ENCODE data around the gene TVP23C. TPM values are rescaled to one million over a fixed set of nuclear protein-coding genes. Genes with fewer than 3 reads are reported as not detected.
A peak's percentile ranks its signal among the peaks of the same experiment; 100 is the strongest.
"Not testable (repeated sequence)": the region's sequence is repeated elsewhere in the genome, so short reads cannot be mapped to it uniquely, and the experiment has no call there.

TVP23C gene
- 16.0 TPM for total RNA-seq
- long read RNA-seq, partial matches to known transcripts = 0 of 2 reads
- long read RNA-seq, other reads (novel, unspliced or antisense) = 2 of 2 reads

DNA sequence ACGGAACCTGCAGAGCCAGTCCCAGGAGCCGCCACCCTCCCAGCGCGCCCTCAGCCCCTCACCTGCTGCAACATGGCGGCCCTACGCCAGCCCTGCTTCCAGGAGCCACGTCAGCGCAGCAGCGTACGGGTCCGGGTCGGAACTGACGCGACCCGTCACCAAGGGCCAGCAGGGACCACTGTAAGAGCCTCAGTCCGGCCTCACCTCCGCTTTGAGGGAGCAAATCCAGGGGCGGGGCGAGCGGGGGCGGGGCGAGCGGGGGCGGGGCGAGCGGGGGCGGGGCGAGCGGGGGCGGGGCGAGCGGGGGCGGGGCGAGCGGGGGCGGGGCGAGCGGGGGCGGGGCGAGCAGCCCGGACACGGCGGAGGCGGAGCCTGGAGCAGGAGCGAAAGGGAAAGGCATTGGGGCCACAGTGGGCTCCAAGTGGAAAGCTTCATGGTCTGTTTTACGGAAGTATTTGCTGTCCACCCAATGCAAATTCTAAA lies at the start of gene TVP23C:
TSS of gene TVP23C (minus strand) at position 109 of the 483 bp plus-strand sequence. CDS start at position 74, 35 bp downstream.
- Histone ChIP-seq H3K4me1 (peaks cover 10% of the 10 kb centered on the region), H3K27ac (peak within 1 kb of the TSS; percentile 56), H3K4me3 (peak within 1 kb of the TSS; percentile 66)
- peak; percentile 88 for DNase-seq
- H3K9me3 ChIP-seq; intact Hi-C loops (cut with DNase I); H3K27me3 ChIP-seq (ENCODE audit: low read depth); H3K36me3 ChIP-seq: not testable (repeated sequence)
- peak; percentile 91 to 93 for ATAC-seq

GRCh38 chr17:15592960-15593359 lies 29.7 kb upstream of the TVP23C start:
- ATAC-seq; intact Hi-C loops (cut with DNase I); DNase-seq: not testable (repeated sequence)

DNA sequence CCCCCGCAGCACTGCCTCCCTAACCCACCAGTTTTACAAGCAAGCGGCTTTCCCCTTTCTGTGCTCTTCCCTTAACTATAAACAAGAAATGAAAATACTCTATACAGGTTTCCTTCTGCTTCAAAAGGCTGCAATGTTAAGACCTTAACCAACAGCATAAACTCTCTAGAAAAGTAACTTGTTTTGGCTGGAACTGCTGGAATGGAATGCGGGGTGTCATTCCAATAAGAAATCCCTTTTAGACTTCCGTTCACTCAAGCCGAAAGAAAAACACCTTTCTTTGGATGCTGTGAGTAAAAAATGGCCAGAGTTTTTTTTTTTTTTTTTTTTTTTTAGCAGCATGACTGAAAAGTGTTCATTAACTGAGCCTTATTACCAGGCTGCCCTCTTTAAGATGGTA lies 28.7 kb upstream of the TVP23C start:
- intact Hi-C loops (cut with DNase I); H3K4me1 ChIP-seq; H3K27ac ChIP-seq: not testable (repeated sequence)

More at GRCh38 chr17:15592960-15593359, 29.7 kb upstream of the TVP23C start:
- H3K4me3 ChIP-seq; H3K27ac ChIP-seq; H3K36me3 ChIP-seq; H3K9me3 ChIP-seq; H3K27me3 ChIP-seq (ENCODE audit: low read depth); H3K4me1 ChIP-seq: not testable (repeated sequence)

DNA sequence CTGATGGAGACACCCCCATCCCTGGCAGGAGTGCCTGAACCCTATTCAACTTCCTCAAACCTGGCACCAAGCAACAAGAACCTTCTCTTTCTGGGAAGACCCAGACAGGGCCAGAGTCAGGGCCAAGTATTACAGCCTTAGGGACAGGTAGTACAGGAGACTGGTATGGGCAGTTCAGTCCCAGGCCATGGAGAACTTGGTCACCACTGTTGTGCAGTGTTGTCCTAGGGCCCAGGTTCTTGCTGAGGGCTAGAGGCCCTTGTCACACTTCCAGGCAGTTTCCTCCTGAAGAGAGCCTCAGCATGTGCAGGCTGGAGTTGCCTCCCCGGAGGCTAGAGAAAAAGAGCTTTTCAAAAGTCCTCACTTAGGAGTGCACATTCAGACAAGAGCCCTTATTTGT lies 27.6 kb upstream of the TVP23C start:
- H3K4me3 ChIP-seq; H3K4me1 ChIP-seq; H3K9me3 ChIP-seq; intact Hi-C loops (cut with DNase I); H3K27ac ChIP-seq; DNase-seq; H3K27me3 ChIP-seq (ENCODE audit: low read depth); H3K36me3 ChIP-seq: not testable (repeated sequence)
- ATAC-seq = peak in 1 of 2 donors; percentile 48

More for the DNA sequence above, 28.7 kb upstream of the TVP23C start:
- DNase-seq; H3K9me3 ChIP-seq; H3K36me3 ChIP-seq; ATAC-seq; H3K4me3 ChIP-seq; H3K27me3 ChIP-seq (ENCODE audit: low read depth): not testable (repeated sequence)

GRCh38 chr17:15589544-15590536 lies 26.6 kb upstream of the TVP23C start:
- H3K9me3 ChIP-seq; H3K27me3 ChIP-seq (ENCODE audit: low read depth); intact Hi-C loops (cut with DNase I); H3K4me3 ChIP-seq; H3K27ac ChIP-seq; H3K4me1 ChIP-seq; H3K36me3 ChIP-seq; DNase-seq: not testable (repeated sequence)
- ATAC-seq = peak in 1 of 2 donors; percentile 12

DNA sequence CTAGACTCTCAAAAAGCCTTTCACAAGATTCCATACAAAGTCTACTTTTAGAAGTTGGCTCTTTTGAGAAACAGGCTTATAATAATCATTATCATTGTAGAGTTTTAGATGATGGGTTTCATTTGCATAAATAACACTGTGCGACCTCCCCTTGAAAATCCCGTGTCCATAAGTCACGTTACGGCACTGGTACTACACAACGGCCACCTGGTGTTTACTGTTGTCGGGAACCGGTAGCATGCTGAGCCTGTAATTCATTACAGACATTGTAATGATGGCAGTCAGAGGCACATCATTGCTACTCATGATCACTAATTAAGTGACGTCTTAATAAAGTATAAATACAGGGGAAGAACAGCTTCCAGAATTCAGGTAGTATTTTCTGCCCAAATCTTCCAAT lies 24.7 kb upstream of the TVP23C start:
- intact Hi-C loops (cut with DNase I); H3K36me3 ChIP-seq; ATAC-seq; H3K9me3 ChIP-seq; H3K27ac ChIP-seq; H3K27me3 ChIP-seq (ENCODE audit: low read depth); H3K4me1 ChIP-seq; DNase-seq; H3K4me3 ChIP-seq: not testable (repeated sequence)

GRCh38 chr17:15583313-15583712 lies 20.0 kb upstream of the TVP23C start:
- intact Hi-C loops (cut with DNase I); DNase-seq; H3K4me1 ChIP-seq; ATAC-seq; H3K36me3 ChIP-seq; H3K4me3 ChIP-seq; H3K27me3 ChIP-seq (ENCODE audit: low read depth); H3K27ac ChIP-seq; H3K9me3 ChIP-seq: not testable (repeated sequence)

DNA sequence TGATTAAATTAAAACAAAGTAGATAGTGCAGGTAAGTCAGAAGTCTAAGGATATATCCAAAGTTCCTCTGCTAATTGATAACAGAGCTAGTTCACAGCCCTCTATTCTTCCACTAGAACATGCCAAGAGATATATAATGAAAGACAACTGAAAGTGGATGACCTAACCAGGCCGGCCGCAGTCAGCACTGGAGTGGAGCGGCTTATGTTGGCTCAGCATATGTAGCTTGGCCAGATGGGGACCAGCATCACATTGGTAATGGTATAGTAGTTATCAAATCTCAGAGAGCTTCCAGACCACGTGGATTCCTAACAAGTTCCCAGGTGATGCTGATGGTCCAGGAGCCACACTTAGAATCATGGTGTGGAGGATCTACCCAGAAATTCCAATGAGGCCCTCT lies 18.2 kb upstream of the TVP23C start:
- H3K4me1 ChIP-seq; H3K27ac ChIP-seq; H3K9me3 ChIP-seq; intact Hi-C loops (cut with DNase I); H3K36me3 ChIP-seq; H3K27me3 ChIP-seq (ENCODE audit: low read depth); ATAC-seq; DNase-seq; H3K4me3 ChIP-seq: not testable (repeated sequence)

- H3K27ac ChIP-seq; intact Hi-C loops (cut with DNase I); H3K27me3 ChIP-seq (ENCODE audit: low read depth); H3K4me1 ChIP-seq; H3K36me3 ChIP-seq; H3K4me3 ChIP-seq; DNase-seq; H3K9me3 ChIP-seq; ATAC-seq: not testable (repeated sequence)
Measured at GRCh38 chr17:15576848-15577247, 13.6 kb upstream of the TVP23C start.

DNA sequence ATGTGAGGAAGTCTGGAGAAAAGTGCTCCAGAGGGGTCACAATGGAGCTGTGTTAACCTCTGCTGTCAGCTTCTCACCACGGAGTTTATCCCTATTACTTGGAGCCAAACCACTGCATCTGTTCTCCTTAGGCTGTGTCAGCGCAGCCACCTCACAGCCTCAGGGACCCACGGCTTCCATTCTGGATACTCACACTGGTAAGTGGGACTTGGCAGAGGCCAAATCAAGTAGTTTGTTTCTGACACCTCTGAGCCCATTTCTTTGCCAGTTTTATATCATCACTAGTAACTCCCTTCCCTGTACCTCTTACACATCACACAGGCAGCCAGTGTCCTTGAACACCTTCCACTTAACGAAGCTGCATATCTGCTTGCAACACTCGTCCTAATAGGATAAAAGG lies 11.4 kb upstream of the TVP23C start:
- DNase-seq; ATAC-seq; H3K9me3 ChIP-seq; intact Hi-C loops (cut with DNase I); H3K27ac ChIP-seq; H3K4me3 ChIP-seq; H3K4me1 ChIP-seq; H3K27me3 ChIP-seq (ENCODE audit: low read depth); H3K36me3 ChIP-seq: not testable (repeated sequence)

DNA sequence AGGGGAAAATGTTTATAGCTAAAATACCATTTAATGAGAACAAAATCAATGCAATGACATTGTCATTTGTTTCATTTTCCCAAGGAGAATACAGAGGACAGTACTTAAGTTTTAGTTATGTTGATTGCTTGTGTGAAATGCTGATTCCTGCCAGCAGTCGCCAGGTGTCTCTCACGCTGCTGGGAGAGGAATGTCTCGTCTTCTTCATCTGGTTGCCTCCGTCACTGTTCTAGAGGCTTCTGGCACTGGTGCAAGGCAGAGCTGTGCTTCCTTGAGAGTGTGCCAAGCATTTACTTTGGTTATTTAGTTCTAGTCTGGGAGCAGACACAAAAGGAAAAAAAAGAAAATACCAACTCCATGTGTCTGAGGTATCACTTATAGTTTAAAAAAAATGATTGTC lies 10.6 kb upstream of the TVP23C start:
- DNase-seq; ATAC-seq; H3K4me3 ChIP-seq; H3K27ac ChIP-seq; H3K27me3 ChIP-seq (ENCODE audit: low read depth); intact Hi-C loops (cut with DNase I); H3K4me1 ChIP-seq; H3K36me3 ChIP-seq; H3K9me3 ChIP-seq: not testable (repeated sequence)

DNA sequence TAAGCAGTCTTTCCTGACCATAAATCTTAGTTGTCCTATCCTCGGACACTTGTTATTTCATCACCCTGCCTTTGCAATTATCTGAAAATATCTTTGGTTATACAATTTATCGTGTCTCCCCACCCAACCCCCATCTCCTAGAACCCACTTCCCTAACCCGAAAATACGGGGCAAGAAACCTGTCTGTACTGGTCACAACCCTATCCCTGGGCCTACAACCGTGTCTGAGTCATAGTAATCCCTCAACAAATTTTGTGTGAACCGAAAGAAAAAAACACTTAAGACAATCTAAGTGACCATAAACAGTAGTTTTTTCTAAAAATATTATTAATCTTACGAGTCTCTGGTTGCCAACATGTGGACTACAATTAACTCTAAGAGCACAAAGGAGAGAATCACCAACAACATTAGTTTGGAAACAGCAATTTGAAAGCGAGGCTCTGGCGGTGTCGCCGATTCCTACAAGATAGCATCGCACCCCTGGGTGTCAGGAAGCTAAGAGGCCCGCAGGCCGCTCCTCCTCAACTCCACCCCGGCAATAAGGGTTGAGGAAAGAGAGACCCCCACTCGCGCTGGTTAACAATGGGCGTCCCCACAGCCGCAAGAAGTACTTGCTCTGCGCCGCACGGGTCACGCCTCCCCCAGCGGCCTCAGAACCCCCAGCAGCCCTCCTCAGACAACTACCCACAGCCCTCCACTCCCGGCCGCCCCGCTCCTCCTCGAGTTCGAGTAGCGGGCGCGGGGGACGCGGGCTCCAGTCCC lies 489 bp downstream of the TVP23C start:
- ATAC-seq = peak; percentile 63 to 71
- DNase-seq; H3K36me3 ChIP-seq; H3K9me3 ChIP-seq; H3K27me3 ChIP-seq (ENCODE audit: low read depth); intact Hi-C loops (cut with DNase I): not testable (repeated sequence)
- peak overlapping the region; percentile 66 for H3K4me3 ChIP-seq
- peak overlapping the region; percentile 56 for H3K27ac ChIP-seq
- H3K4me1 ChIP-seq = peaks cover 10% of the 10 kb centered on the region

DNA sequence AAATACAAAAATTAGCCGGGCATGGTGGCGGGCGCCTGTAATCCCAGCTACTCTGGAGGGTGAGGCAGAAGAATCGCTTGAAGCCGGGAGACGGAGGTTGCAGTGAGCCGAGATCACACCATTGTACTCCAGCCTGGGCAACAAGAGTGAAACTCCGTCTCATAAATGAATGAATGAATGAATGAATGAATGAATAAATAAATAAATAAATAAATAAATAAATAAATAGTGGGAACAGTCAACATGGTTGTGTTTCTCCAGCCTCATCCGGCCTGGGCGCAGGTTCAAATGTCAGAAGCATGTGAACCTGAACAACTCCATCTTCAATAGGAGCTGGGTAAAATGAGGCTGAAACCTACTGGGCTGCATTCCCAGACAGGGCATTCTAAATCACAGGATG lies 1.8 kb downstream of the TVP23C start:
- H3K4me1 ChIP-seq = peaks cover 10% of the 10 kb centered on the region
- DNase-seq; H3K4me3 ChIP-seq; ATAC-seq; H3K36me3 ChIP-seq; intact Hi-C loops (cut with DNase I); H3K27me3 ChIP-seq (ENCODE audit: low read depth); H3K9me3 ChIP-seq; H3K27ac ChIP-seq: not testable (repeated sequence)
